Measurements from ENCODE around the gene NFKB1.
"Not testable (repeated sequence)": the region's sequence is repeated elsewhere in the genome, so short reads cannot be mapped to it uniquely, and the experiment has no call there.

The NFKB1 gene

GRCh38 chr4:102569200-102569599 is 68.0 kb downstream of the NFKB1 start:
- FAIRE-seq: no peak

GRCh38 chr4:102570211-102570610 is 69.1 kb downstream of the NFKB1 start:
- not testable (repeated sequence) for FAIRE-seq

GRCh38 chr4:102572452-102572851 is 71.3 kb downstream of the NFKB1 start:
- FAIRE-seq: no peak

- FAIRE-seq: no peak
Measured at GRCh38 chr4:102574317-102574716, 73.2 kb downstream of the NFKB1 start.

- peak; percentile 59 for FAIRE-seq
Measured at GRCh38 chr4:102575369-102576129, 74.4 kb downstream of the NFKB1 start.

- FAIRE-seq: no peak
Measured at GRCh38 chr4:102578270-102578669, 77.1 kb downstream of the NFKB1 start.

- FAIRE-seq: no peak
Measured at GRCh38 chr4:102578819-102579218, 77.7 kb downstream of the NFKB1 start.

GRCh38 chr4:102579794-102580462 is 78.8 kb downstream of the NFKB1 start:
- no peak for FAIRE-seq

- FAIRE-seq: no peak
Measured at GRCh38 chr4:102580463-102580842, 79.3 kb downstream of the NFKB1 start.

- no peak for FAIRE-seq
Measured at GRCh38 chr4:102584091-102584490, 82.9 kb downstream of the NFKB1 start.

GRCh38 chr4:102585329-102585728 is 84.2 kb downstream of the NFKB1 start:
- no peak for FAIRE-seq

GRCh38 chr4:102586002-102586643 is 85.0 kb downstream of the NFKB1 start:
- no peak for FAIRE-seq

- no peak for FAIRE-seq
Measured at GRCh38 chr4:102586644-102587021, 85.5 kb downstream of the NFKB1 start.

GRCh38 chr4:102589743-102590142 is 88.6 kb downstream of the NFKB1 start:
- FAIRE-seq: no peak

- FAIRE-seq: no peak
Measured at GRCh38 chr4:102592256-102592655, 91.1 kb downstream of the NFKB1 start.

GRCh38 chr4:102593147-102593546 is 92.0 kb downstream of the NFKB1 start:
- no peak for FAIRE-seq

- no peak for FAIRE-seq
Measured at GRCh38 chr4:102594000-102594399, 92.8 kb downstream of the NFKB1 start.

- no peak for FAIRE-seq
Measured at GRCh38 chr4:102596532-102596931, 95.4 kb downstream of the NFKB1 start.

- FAIRE-seq: no peak
Measured at GRCh38 chr4:102598086-102598761, 97.1 kb downstream of the NFKB1 start.

GRCh38 chr4:102598762-102599374 is 97.7 kb downstream of the NFKB1 start:
- FAIRE-seq: no peak

- FAIRE-seq: no peak
Measured at GRCh38 chr4:102599455-102599854, 98.3 kb downstream of the NFKB1 start.

GRCh38 chr4:102599886-102600285 is 98.7 kb downstream of the NFKB1 start:
- no peak for FAIRE-seq

- no peak for FAIRE-seq
Measured at GRCh38 chr4:102600689-102601088, 99.5 kb downstream of the NFKB1 start.

Measured in endometrium (tissue), 2 donors.